Measurements from ENCODE around the gene ELOA. TPM values are rescaled to one million over a fixed set of nuclear protein-coding genes. Genes with fewer than 3 reads are reported as not detected.
"Not testable (repeated sequence)": the region's sequence is repeated elsewhere in the genome, so short reads cannot be mapped to it uniquely, and the experiment has no call there.

Gene ELOA
- total RNA-seq, 4 donors from 2014 or later: 37.8 to 44.0 (median 41.2) TPM

GRCh38 chr1:23793018-23793781 is 49.9 kb downstream of the ELOA start:
- 68 to 77% methylated on average over 7 to 11 of the region's 16 CpGs for WGBS, 2 donors
- TF ChIP-seq POLR2A (IDR thresholded peaks at IDR 0.05) (no peak), CTCF (IDR thresholded peaks at IDR 0.05) (no peak)
- H3K27me3 ChIP-seq: no peaks in the 10 kb centered on the region
- intact Hi-C loops (cut with DNase I): no loop called here
- H3K4me1 ChIP-seq: peaks cover 21 to 58% (median 26%) of the 10 kb centered on the region in 3 donors
- H3K4me3 ChIP-seq: peak overlapping the region in 1 of 4 donors; percentile 89
- no peaks in the 10 kb centered on the region for H3K9me3 ChIP-seq
- H3K27ac ChIP-seq: peak overlapping the region in 2 of 4 donors; percentile 16 to 90
- DNase-seq: no peak
- H3K36me3 ChIP-seq: peaks cover 11 to 68% (median 30%) of the 10 kb centered on the region in 3 donors

- Histone ChIP-seq H3K4me1 (peaks cover 30 to 67% (median 30%) of the 10 kb centered on the region in 3 donors), H3K27ac (peak overlapping the region in 2 of 4 donors; percentile 16 to 29), H3K4me3 (no peak overlapping the region), H3K9me3 (no peaks in the 10 kb centered on the region), H3K27me3 (no peaks in the 10 kb centered on the region), H3K36me3 (peaks cover 11 to 66% (median 30%) of the 10 kb centered on the region in 3 donors)
- TF ChIP-seq POLR2A (IDR thresholded peaks at IDR 0.05) (no peak), CTCF (IDR thresholded peaks at IDR 0.05) (no peak)
- intact Hi-C loops (cut with DNase I): no loop called here
- WGBS, 2 donors: 60 to 72% methylated on average over 2 to 8 of the region's 21 CpGs
- DNase-seq: no peak
Observed at GRCh38 chr1:23793861-23794731, 50.8 kb downstream of the ELOA start.

- H3K36me3 ChIP-seq: peaks cover 11 to 63% (median 30%) of the 10 kb centered on the region in 3 donors
- H3K27ac ChIP-seq; H3K4me3 ChIP-seq; H3K27me3 ChIP-seq; intact Hi-C loops (cut with DNase I); DNase-seq; H3K9me3 ChIP-seq: not testable (repeated sequence)
- WGBS, 2 donors: 87 to 91% methylated on average over 3 to 5 of the region's 9 CpGs
- peaks cover 32 to 74% (median 37%) of the 10 kb centered on the region in 3 donors for H3K4me1 ChIP-seq
Observed at GRCh38 chr1:23794732-23795182, 51.5 kb downstream of the ELOA start.

GRCh38 chr1:23795676-23796465 is 52.6 kb downstream of the ELOA start:
- Histone ChIP-seq H3K27me3 (no peaks in the 10 kb centered on the region), H3K4me1 (peaks cover 32 to 70% (median 32%) of the 10 kb centered on the region in 3 donors), H3K9me3 (no peaks in the 10 kb centered on the region), H3K27ac (peak overlapping the region in 1 of 4 donors; percentile 5), H3K36me3 (peaks cover 11 to 63% (median 30%) of the 10 kb centered on the region in 3 donors), H3K4me3 (no peak overlapping the region)
- intact Hi-C loops (cut with DNase I): no loop called here
- WGBS, 2 donors: 54% methylated on average over 2 of the region's 16 CpGs; no CpG with 5 or more reads in 1 of the 2 donors
- TF ChIP-seq POLR2A (IDR thresholded peaks at IDR 0.05): no peak
- TF ChIP-seq CTCF (IDR thresholded peaks at IDR 0.05): no peak
- no peak for DNase-seq
